B cell (primary cell): ENCODE measurements around the gene TSPAN15. TPM values are rescaled to one million over a fixed set of nuclear protein-coding genes. Genes with fewer than 3 reads are reported as not detected.

Experiments
- ATAC-seq: fragments of 200-7000 bp; cut with Tn5 transposase; one replicate; pipeline ENCODE4 v1.10.0; 2021; ENCODE audit warnings: low read depth, mild to moderate bottlenecking, moderate number of reproducible peaks, moderate library complexity
- CTCF ChIA-PET: fragments of 350-600 bp; sonication (Branson Sonifier 250); formaldehyde crosslinking; loops from one replicate; lab custom pipeline; 2021; ENCODE audit warnings: antibody characterized with exemption, inconsistent platforms; lab: Charles Lee
- POLR2A ChIA-PET: fragments of 350-600 bp; sonication (Branson Sonifier 250); formaldehyde crosslinking; loops from one replicate; lab custom pipeline; 2021; ENCODE audit warnings: antibody characterized with exemption; lab: Charles Lee
- DNase-seq: peaks from one replicate; pipeline ENCODE4 v3.0.0; 2013
- H2AFZ ChIP-seq: 2 replicates; pipeline ENCODE4 v1.6.1; 2012; ENCODE audit warnings: mild to moderate bottlenecking, low read depth, low read length; ENCODE audit not compliant: insufficient read depth, poor library complexity, severe bottlenecking
- H3K27ac ChIP-seq, 2 donors: 1 replicate in 1 of 2; 2 replicates in 1 of 2; pipeline ENCODE4 v1.5.1; 2012 to 2013; ENCODE audit warnings: low read length in 2 of 2, mild to moderate bottlenecking in 2 of 2, moderate library complexity in 1 of 2
- H3K27me3 ChIP-seq, 4 experiments: fragments of 200-600 bp in 1 of 4; sonication (generic) in 1 of 4; replicated peaks in 1 of 4; 1 replicate in 2 of 4; 2 replicates in 2 of 4; pipeline versions ENCODE4 v1.6.1 to v1.7.0; 2013 to 2016; ENCODE audit warnings: low read length in 3 of 4, mild to moderate bottlenecking in 2 of 4, mixed read lengths in 1 of 4, moderate library complexity in 1 of 4; ENCODE audit not compliant: insufficient read depth in 4 of 4, control insufficient read depth in 3 of 4; ENCODE audit errors: control extremely low read depth in 1 of 4
- H3K36me3 ChIP-seq, 2 experiments: replicated peaks in 1 of 2; 1 replicate in 1 of 2; 2 replicates in 1 of 2; pipeline versions ENCODE4 v1.6.1 to v1.7.1; 2013; ENCODE audit warnings: low read length in 1 of 2; ENCODE audit not compliant: insufficient read depth in 2 of 2, control insufficient read depth in 1 of 2; ENCODE audit errors: control extremely low read depth in 1 of 2, extremely low read depth in 1 of 2
- H3K4me1 ChIP-seq, 2 donors: fragments of 200-600 bp in 1 of 2; sonication (generic) in 1 of 2; 1 replicate in 1 of 2; 2 replicates in 1 of 2; pipeline versions ENCODE4 v1.5.1 to v1.6.1; 2013 to 2017; ENCODE audit warnings: low read length in 2 of 2; ENCODE audit not compliant: control insufficient read depth in 2 of 2, insufficient read depth in 2 of 2
- H3K4me2 ChIP-seq: replicated peaks from 2 replicates; pipeline ENCODE3; 2012; ENCODE audit warnings: mild to moderate bottlenecking, low read depth, low read length; ENCODE audit not compliant: poor library complexity, severe bottlenecking
- H3K4me3 ChIP-seq, 5 experiments: fragments of 200-600 bp in 1 of 5; sonication (generic) in 1 of 5; 1 replicate in 3 of 5; 2 replicates in 2 of 5; pipeline versions ENCODE4 v1.5.1 to v1.7.0; 2011 to 2016; ENCODE audit warnings: low read length in 4 of 5, mild to moderate bottlenecking in 4 of 5, low read depth in 2 of 5, control low read depth in 1 of 5, moderate library complexity in 1 of 5; ENCODE audit not compliant: insufficient read depth in 1 of 5; ENCODE audit errors: control extremely low read depth in 1 of 5, extremely low read depth in 1 of 5
- H3K79me2 ChIP-seq: fragments of 200-600 bp; sonication (generic); one replicate; pipeline ENCODE4 v1.6.0; 2016; ENCODE audit warnings: low read length; ENCODE audit not compliant: control insufficient read depth, insufficient read depth
- H3K9ac ChIP-seq: fragments of 200-600 bp; sonication (generic); 2 replicates; pipeline ENCODE4 v1.6.1; 2017; ENCODE audit warnings: mild to moderate bottlenecking, low read length, moderate library complexity
- H3K9me3 ChIP-seq, 3 donors: one replicate each; pipeline versions ENCODE4 v1.6.1 to v1.7.1; 2013; ENCODE audit warnings: low read length in 2 of 3; ENCODE audit not compliant: control insufficient read depth in 2 of 3, insufficient read depth in 1 of 3; ENCODE audit errors: control extremely low read depth in 1 of 3
- H4K20me1 ChIP-seq: 2 replicates; pipeline ENCODE4 v1.6.0; 2012; ENCODE audit warnings: mild to moderate bottlenecking, low read length; ENCODE audit not compliant: insufficient read depth, control insufficient read depth, poor library complexity, severe bottlenecking
- H3K27ac Mint-ChIP-seq: one replicate; pipeline ENCODE4 v1.8.0; 2021; ENCODE audit warnings: mixed read lengths
- H3K27me3 Mint-ChIP-seq: one replicate; pipeline ENCODE4 v1.8.0; 2021; ENCODE audit warnings: mixed read lengths
- H3K4me1 Mint-ChIP-seq: one replicate; pipeline ENCODE4 v1.8.0; 2021; ENCODE audit warnings: mixed read lengths
- H3K4me3 Mint-ChIP-seq: one replicate; pipeline ENCODE4 v1.8.0; 2021; ENCODE audit warnings: mixed read lengths
- H3K9me3 Mint-ChIP-seq: one replicate; pipeline ENCODE4 v1.8.0; 2022; ENCODE audit warnings: mixed read lengths; ENCODE audit not compliant: insufficient read depth
- CTCF ChIP-seq: fragments of 200-600 bp; IDR thresholded peaks from one replicate; pipeline ENCODE4 v1.8.0; 2022; ENCODE audit warnings: antibody characterized with exemption, mild to moderate bottlenecking
- EZH2 ChIP-seq: IDR thresholded peaks from 2 replicates; pipeline ENCODE4 v1.6.1; 2012; ENCODE audit warnings: borderline replicate concordance, low read depth, mild to moderate bottlenecking, moderate library complexity, low read length; ENCODE audit not compliant: insufficient read depth, poor library complexity, severe bottlenecking
- WGBS: methylation state at CpG from one replicate; pipeline ENCODE4 v1.1.5; 2013; ENCODE audit warnings: missing lambda C conversion rate; ENCODE audit not compliant: insufficient coverage; 5-methylcytosine and 5-hydroxymethylcytosine counted together
- intact Hi-C: fragments of 100-400 bp; cut with micrococcal nuclease; formaldehyde crosslinking; loops from one replicate; pipeline ENCODE4 v1.10.0; 2022
- polyA plus RNA-seq: library from polyadenylated mRNA; depleted of rRNA; stranded (reverse); fragments of >200 nt; gene quantifications from 2 replicates; pipeline ENCODE4 v1.2.3, GENCODE V29; 2012
- total RNA-seq, 2 donors: library from RNA; stranded (reverse); fragments of 120-200 nt in 1 of 2; gene quantifications; 1 replicate in 1 of 2; 2 replicates in 1 of 2; pipeline versions ENCODE4 v1.2.3 to v1.2.4, GENCODE V29; 2013 to 2022

Gene TSPAN15
- total and polyA plus RNA-seq, 2 donors (not counting 1 experiment from before 2014, with no cell fraction given) = 0.13 to 0.52 TPM

- Histone ChIP-seq H3K4me2 (no peak overlapping the region), H3K27ac (no peak overlapping the region), H3K27me3 (peaks cover 0 to 7% (median 0%) of the 10 kb centered on the region in 4 experiments), H3K36me3 (no peaks in the 10 kb centered on the region), H3K9ac (no peak overlapping the region), H3K9me3 (no peaks in the 10 kb centered on the region), H4K20me1 (no peaks in the 10 kb centered on the region), H3K79me2 (no peaks in the 10 kb centered on the region), H2AFZ (no peak overlapping the region), H3K4me3 (no peak overlapping the region), H3K4me1 (no peaks in the 10 kb centered on the region)
- H3K4me3 Mint-ChIP-seq = no peak overlapping the region
- TF ChIP-seq CTCF = no peak
- no peak for TF ChIP-seq EZH2
- H3K9me3 Mint-ChIP-seq = no peaks in the 10 kb centered on the region
- ChIA-PET CTCF (no interaction called here), POLR2A (no interaction called here)
- no peaks in the 10 kb centered on the region for H3K4me1 Mint-ChIP-seq
- ATAC-seq (no peak), DNase-seq (no peak)
- intact Hi-C loops = no loop called here
- H3K27ac Mint-ChIP-seq = no peak overlapping the region
- 41% methylated on average over 3 of the region's 4 CpGs for WGBS
- H3K27me3 Mint-ChIP-seq = peaks cover 43% of the 10 kb centered on the region
These were observed 21.3 kb downstream of the TSPAN15 start for GRCh38 chr10:69472544-69472943.

- H3K27ac ChIP-seq = no peak overlapping the region
- no peaks in the 10 kb centered on the region for H4K20me1 ChIP-seq
- no peaks in the 10 kb centered on the region for H3K36me3 ChIP-seq
- POLR2A ChIA-PET = no interaction called here
- Mint-ChIP-seq H3K27ac (no peak overlapping the region), H3K27me3 (peaks cover 43% of the 10 kb centered on the region), H3K9me3 (no peaks in the 10 kb centered on the region), H3K4me1 (no peaks in the 10 kb centered on the region), H3K4me3 (no peak overlapping the region)
- H3K4me1 ChIP-seq = no peaks in the 10 kb centered on the region
- intact Hi-C loops = no loop called here
- no peak overlapping the region for H3K4me2 ChIP-seq
- no peak for TF ChIP-seq EZH2
- no peaks in the 10 kb centered on the region for H3K79me2 ChIP-seq
- H3K9me3 ChIP-seq = no peaks in the 10 kb centered on the region
- CTCF ChIA-PET = interaction anchor here (0.6 kb wide), 1 partner anchor 346 kb away, joined by 3 read pairs; no protein-coding TSS in a partner anchor
- H2AFZ ChIP-seq = no peak overlapping the region
- peaks cover 0 to 7% (median 0%) of the 10 kb centered on the region in 4 experiments for H3K27me3 ChIP-seq
- no peak overlapping the region for H3K4me3 ChIP-seq
- no peak for ATAC-seq
- 93% methylated on average over 8 of the region's 10 CpGs for WGBS
- DNase-seq = no peak
- no peak overlapping the region for H3K9ac ChIP-seq
These were observed 22.2 kb downstream of the TSPAN15 start for GRCh38 chr10:69473304-69473990.
